Stimulated activated naive B cell treated with anti-CD40 and anti-IgM and Interleukin-4, amounts not matched to agents 10 μg/mL and 1 μg/mL and 100 μg/mL, for 72 hours (primary cell): ENCODE data around the gene ADGRL2.

ENCODE experiments used
- ATAC-seq, 2 donors: fragments of 150-1000 bp; cut with Tn5 transposase; replicated peaks; 2 replicates each; pipeline ENCODE4 v1.10.0; 2021; ENCODE audit warnings: moderate library complexity in 1 of 2
- DNase-seq: peaks from one replicate; pipeline ENCODE4 v3.0.0; 2021
- H3K27ac Mint-ChIP-seq: one replicate; pipeline ENCODE4 v1.8.0; 2022; ENCODE audit warnings: mild to moderate bottlenecking, mixed read lengths
- H3K27me3 Mint-ChIP-seq, 2 donors: one replicate each; pipeline ENCODE4 v1.8.0; 2022; ENCODE audit warnings: mixed read lengths in 2 of 2
- H3K36me3 Mint-ChIP-seq, 2 donors: one replicate each; pipeline ENCODE4 v1.8.0; 2022; ENCODE audit warnings: mixed read lengths in 2 of 2, mild to moderate bottlenecking in 1 of 2
- H3K4me1 Mint-ChIP-seq, 2 donors: one replicate each; pipeline ENCODE4 v1.8.0; 2022; ENCODE audit warnings: mixed read lengths in 2 of 2, mild to moderate bottlenecking in 1 of 2
- H3K4me3 Mint-ChIP-seq, 2 donors: one replicate each; pipeline ENCODE4 v1.8.0; 2022; ENCODE audit warnings: mild to moderate bottlenecking in 2 of 2, mixed read lengths in 2 of 2, moderate library complexity in 1 of 2
- H3K9me3 Mint-ChIP-seq, 2 donors: one replicate each; pipeline ENCODE4 v1.8.0; 2022; ENCODE audit warnings: mixed read lengths in 2 of 2, mild to moderate bottlenecking in 1 of 2

The ADGRL2 gene

GRCh38 chr1:81801651-81802456 is 1.1 kb downstream of the ADGRL2 start:
- Mint-ChIP-seq H3K4me1 (peaks cover 9 to 28% of the 10 kb centered on the region in 2 donors), H3K4me3 (peak overlapping the region; percentile 21 to 78), H3K9me3 (no peaks in the 10 kb centered on the region), H3K27ac (no peak overlapping the region), H3K27me3 (peaks cover 43 to 58% of the 10 kb centered on the region in 2 donors), H3K36me3 (no peaks in the 10 kb centered on the region)
- DNase-seq (no peak), ATAC-seq (no peak)

- Mint-ChIP-seq H3K27me3 (peaks cover 40 to 56% of the 10 kb centered on the region in 2 donors), H3K4me1 (peaks cover 9 to 28% of the 10 kb centered on the region in 2 donors), H3K9me3 (no peaks in the 10 kb centered on the region), H3K36me3 (no peaks in the 10 kb centered on the region), H3K27ac (peak overlapping the region; percentile 14), H3K4me3 (peak overlapping the region; percentile 21 to 35)
- DNase-seq: no peak
- no peak for ATAC-seq
These were observed 1.6 kb downstream of the ADGRL2 start for GRCh38 chr1:81802457-81802706.

GRCh38 chr1:81802707-81803430 is 2.1 kb downstream of the ADGRL2 start:
- Mint-ChIP-seq H3K9me3 (no peaks in the 10 kb centered on the region), H3K4me3 (peak overlapping the region in 1 of 2 donors; percentile 35), H3K36me3 (no peaks in the 10 kb centered on the region), H3K4me1 (peaks cover 9 to 28% of the 10 kb centered on the region in 2 donors), H3K27ac (peak overlapping the region; percentile 56), H3K27me3 (peaks cover 38 to 58% of the 10 kb centered on the region in 2 donors)
- no peak for DNase-seq
- ATAC-seq: peak in 1 of 2 donors; percentile 34

GRCh38 chr1:81803431-81804110 is 2.8 kb downstream of the ADGRL2 start:
- Mint-ChIP-seq H3K9me3 (no peaks in the 10 kb centered on the region), H3K4me3 (peak overlapping the region; percentile 48 to 55), H3K4me1 (peaks cover 9 to 28% of the 10 kb centered on the region in 2 donors), H3K27me3 (peaks cover 38 to 58% of the 10 kb centered on the region in 2 donors), H3K36me3 (no peaks in the 10 kb centered on the region), H3K27ac (peak overlapping the region; percentile 53)
- DNase-seq (no peak), ATAC-seq (no peak)

- H3K27ac Mint-ChIP-seq: no peak overlapping the region
- DNase-seq (no peak), ATAC-seq (no peak)
- H3K27me3 Mint-ChIP-seq: peaks cover 38 to 58% of the 10 kb centered on the region in 2 donors
- H3K4me1 Mint-ChIP-seq: peaks cover 9 to 28% of the 10 kb centered on the region in 2 donors
- H3K9me3 Mint-ChIP-seq: no peaks in the 10 kb centered on the region
- H3K4me3 Mint-ChIP-seq: no peak overlapping the region
- H3K36me3 Mint-ChIP-seq: no peaks in the 10 kb centered on the region
These were observed 3.6 kb downstream of the ADGRL2 start for GRCh38 chr1:81804312-81804711.

GRCh38 chr1:81805537-81806431 is 5.0 kb downstream of the ADGRL2 start:
- Mint-ChIP-seq H3K27me3 (peaks cover 32 to 47% of the 10 kb centered on the region in 2 donors), H3K27ac (no peak overlapping the region)
- ATAC-seq: no peak

GRCh38 chr1:81806432-81806770 is 5.7 kb downstream of the ADGRL2 start:
- Mint-ChIP-seq H3K36me3 (no peaks in the 10 kb centered on the region), H3K4me1 (peaks cover 4 to 16% of the 10 kb centered on the region in 2 donors), H3K27ac (no peak overlapping the region), H3K9me3 (no peaks in the 10 kb centered on the region), H3K27me3 (peaks cover 27 to 41% of the 10 kb centered on the region in 2 donors), H3K4me3 (no peak overlapping the region)
- ATAC-seq (no peak), DNase-seq (no peak)

More at GRCh38 chr1:81805537-81806431, 5.0 kb downstream of the ADGRL2 start:
- Mint-ChIP-seq H3K36me3 (no peaks in the 10 kb centered on the region), H3K9me3 (no peaks in the 10 kb centered on the region), H3K4me1 (peaks cover 6 to 21% of the 10 kb centered on the region in 2 donors), H3K4me3 (no peak overlapping the region)
- no peak for DNase-seq

GRCh38 chr1:81808760-81809159 is 8.0 kb downstream of the ADGRL2 start:
- no peaks in the 10 kb centered on the region for H3K36me3 Mint-ChIP-seq

GRCh38 chr1:81809808-81810207 is 9.1 kb downstream of the ADGRL2 start:
- no peaks in the 10 kb centered on the region for H3K4me1 Mint-ChIP-seq
- H3K9me3 Mint-ChIP-seq: no peaks in the 10 kb centered on the region
- no peak overlapping the region for H3K27ac Mint-ChIP-seq
- no peak overlapping the region for H3K4me3 Mint-ChIP-seq
- peaks cover 4 to 11% of the 10 kb centered on the region in 2 donors for H3K27me3 Mint-ChIP-seq
- H3K36me3 Mint-ChIP-seq: no peaks in the 10 kb centered on the region
- DNase-seq (no peak), ATAC-seq (no peak)

More at GRCh38 chr1:81808760-81809159, 8.0 kb downstream of the ADGRL2 start:
- H3K4me1 Mint-ChIP-seq: no peaks in the 10 kb centered on the region
- H3K27me3 Mint-ChIP-seq: peaks cover 11 to 18% of the 10 kb centered on the region in 2 donors
- no peak for DNase-seq
- no peak overlapping the region for H3K4me3 Mint-ChIP-seq
- no peaks in the 10 kb centered on the region for H3K9me3 Mint-ChIP-seq
- no peak for ATAC-seq
- H3K27ac Mint-ChIP-seq: no peak overlapping the region

GRCh38 chr1:81811757-81812371 is 11.1 kb downstream of the ADGRL2 start:
- Mint-ChIP-seq H3K27me3 (peaks cover 0 to 4% of the 10 kb centered on the region in 2 donors), H3K9me3 (no peaks in the 10 kb centered on the region), H3K27ac (no peak overlapping the region), H3K4me3 (no peak overlapping the region), H3K36me3 (no peaks in the 10 kb centered on the region), H3K4me1 (no peaks in the 10 kb centered on the region)
- DNase-seq (no peak), ATAC-seq (no peak)

- Mint-ChIP-seq H3K27ac (no peak overlapping the region), H3K36me3 (no peaks in the 10 kb centered on the region), H3K9me3 (no peaks in the 10 kb centered on the region), H3K27me3 (no peaks in the 10 kb centered on the region), H3K4me1 (no peaks in the 10 kb centered on the region), H3K4me3 (no peak overlapping the region)
- DNase-seq (no peak), ATAC-seq (no peak)
These were observed 12.0 kb downstream of the ADGRL2 start for GRCh38 chr1:81812712-81813111.

GRCh38 chr1:81813691-81814090 is 13.0 kb downstream of the ADGRL2 start:
- no peaks in the 10 kb centered on the region for H3K36me3 Mint-ChIP-seq
- no peaks in the 10 kb centered on the region for H3K9me3 Mint-ChIP-seq
- H3K4me1 Mint-ChIP-seq: no peaks in the 10 kb centered on the region
- no peak overlapping the region for H3K27ac Mint-ChIP-seq
- DNase-seq (no peak), ATAC-seq (no peak)
- H3K4me3 Mint-ChIP-seq: no peak overlapping the region
- H3K27me3 Mint-ChIP-seq: no peaks in the 10 kb centered on the region

- Mint-ChIP-seq H3K4me3 (no peak overlapping the region), H3K4me1 (no peaks in the 10 kb centered on the region)
- no peak for ATAC-seq
These were observed 18.9 kb downstream of the ADGRL2 start for GRCh38 chr1:81819613-81820012.

More at GRCh38 chr1:81819613-81820012, 18.9 kb downstream of the ADGRL2 start:
- no peaks in the 10 kb centered on the region for H3K36me3 Mint-ChIP-seq
- no peaks in the 10 kb centered on the region for H3K9me3 Mint-ChIP-seq
- H3K27me3 Mint-ChIP-seq: no peaks in the 10 kb centered on the region
- no peak for DNase-seq
- no peak overlapping the region for H3K27ac Mint-ChIP-seq
